HG03066 (cell line): ENCODE data around the gene MAP2K7.
"Not testable (repeated sequence)": the region's sequence is repeated elsewhere in the genome, so short reads cannot be mapped to it uniquely, and the experiment has no call there.

Source experiments
- ATAC-seq: cut with Tn5 transposase; IDR thresholded peaks from one replicate; pipeline ENCODE4 v1.9.1; 2021; ENCODE audit warnings: low read depth; ENCODE audit not compliant: unreplicated experiment

Gene MAP2K7

GRCh38 chr19:7918062-7918614, 14.5 kb downstream of the MAP2K7 start:
- not testable (repeated sequence) for ATAC-seq

- no peak for ATAC-seq
These were observed 15.1 kb downstream of the MAP2K7 start for GRCh38 chr19:7918615-7919421.

DNA sequence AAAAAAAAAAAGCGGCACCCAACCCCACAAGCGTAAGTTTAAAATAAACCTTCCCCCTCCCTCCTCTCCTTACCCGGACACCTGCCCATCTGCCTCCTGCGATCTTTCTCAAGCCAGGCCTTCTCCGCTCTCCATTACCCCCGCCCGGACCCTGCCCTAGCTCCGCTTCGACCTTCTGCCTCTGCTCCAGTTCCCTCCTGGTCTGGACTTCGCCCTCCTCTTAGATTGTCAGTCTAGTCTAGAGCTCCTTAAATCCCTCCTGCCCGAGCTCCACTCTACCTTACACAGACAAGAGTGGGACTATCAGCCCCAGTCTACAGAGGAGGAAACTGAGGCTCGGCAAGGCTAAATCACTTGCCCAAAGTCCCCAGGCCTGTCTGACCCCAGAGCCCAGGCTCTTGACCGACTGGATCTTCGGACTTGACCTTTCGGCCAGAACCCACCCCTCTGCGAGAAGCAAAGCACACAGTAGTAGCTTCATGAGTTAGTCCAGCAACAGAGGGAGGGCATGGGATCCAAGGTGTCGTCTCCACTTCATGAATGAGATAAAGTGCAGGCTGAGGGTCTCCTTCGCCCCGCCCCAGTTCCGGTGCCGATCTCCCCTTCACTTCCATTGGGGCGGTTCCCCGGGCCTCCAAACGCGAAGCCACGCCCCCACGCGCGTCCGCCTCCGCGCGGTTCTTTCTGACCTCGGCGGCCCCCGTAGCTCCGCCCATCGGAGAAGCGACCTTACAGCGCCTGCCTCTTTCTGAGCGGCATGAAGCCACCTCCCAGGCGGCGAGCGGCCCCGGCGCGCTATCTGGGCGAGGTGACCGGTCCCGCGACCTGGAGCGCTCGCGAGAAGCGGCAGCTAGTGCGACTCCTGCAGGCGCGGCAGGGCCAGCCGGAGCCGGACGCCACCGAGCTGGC, 16.2 kb downstream of the MAP2K7 start, which contains the start of gene SNAPC2:
TSS of gene SNAPC2 (plus strand) at position 729 of the 909 bp plus-strand sequence. CDS start at position 758, 29 bp downstream.
- peak; percentile 39 for ATAC-seq

- peak; percentile 35 for ATAC-seq
These were observed 17.0 kb downstream of the MAP2K7 start for GRCh38 chr19:7920519-7921301.

- no peak for ATAC-seq
These were observed 17.8 kb downstream of the MAP2K7 start for GRCh38 chr19:7921302-7921966.

- no peak for ATAC-seq
These were observed 18.5 kb downstream of the MAP2K7 start for GRCh38 chr19:7921967-7922835.

- ATAC-seq, result no peak
These were observed 19.1 kb downstream of the MAP2K7 start for GRCh38 chr19:7922836-7923195.

GRCh38 chr19:7923295-7924191, 19.9 kb downstream of the MAP2K7 start:
- no peak for ATAC-seq

GRCh38 chr19:7924241-7924640, 20.6 kb downstream of the MAP2K7 start:
- ATAC-seq, result no peak

- no peak for ATAC-seq
These were observed 21.0 kb downstream of the MAP2K7 start for GRCh38 chr19:7924651-7925170.

DNA sequence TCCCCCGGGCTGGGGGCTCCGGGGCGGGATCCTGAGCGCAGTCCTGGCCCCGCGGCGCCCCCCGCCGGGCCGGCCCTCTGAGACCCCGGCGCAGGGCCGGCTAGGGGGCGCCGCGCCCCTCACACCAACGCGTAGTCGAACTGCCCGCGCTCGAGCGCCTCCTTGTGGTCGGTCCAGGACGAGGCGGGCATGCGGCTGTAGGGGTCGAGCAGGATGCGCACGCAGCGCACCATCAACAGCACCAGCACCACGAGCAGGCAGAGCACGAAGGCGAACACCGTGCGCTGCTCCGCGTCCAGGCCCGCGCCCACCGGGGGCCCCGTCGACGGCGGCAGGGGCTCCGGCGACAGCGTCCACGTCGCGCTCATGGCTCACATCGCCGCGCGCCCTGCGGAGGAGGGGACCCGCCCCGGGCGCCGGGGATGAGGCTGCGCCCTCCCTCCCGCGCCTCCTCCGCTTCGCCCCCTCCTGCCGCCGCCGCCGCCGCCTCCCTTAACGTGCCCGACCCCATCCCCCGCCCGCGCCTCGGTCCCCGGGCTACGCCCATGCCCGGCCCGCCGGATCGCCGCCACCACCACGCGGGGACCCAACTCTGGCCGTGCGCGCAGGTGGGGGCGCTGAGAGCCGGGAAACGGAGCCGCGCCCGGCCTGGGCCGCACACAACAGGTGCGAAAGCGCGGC, 21.6 kb downstream of the MAP2K7 start:
- no peak for ATAC-seq

GRCh38 chr19:7926021-7926726, 22.5 kb downstream of the MAP2K7 start, which contains the start of gene CTXN1:
Gene CTXN1, minus strand, starts transcription at chr19:7926135. Its CDS starts 597 bp downstream, at chr19:7925538.
- ATAC-seq, result no peak

DNA sequence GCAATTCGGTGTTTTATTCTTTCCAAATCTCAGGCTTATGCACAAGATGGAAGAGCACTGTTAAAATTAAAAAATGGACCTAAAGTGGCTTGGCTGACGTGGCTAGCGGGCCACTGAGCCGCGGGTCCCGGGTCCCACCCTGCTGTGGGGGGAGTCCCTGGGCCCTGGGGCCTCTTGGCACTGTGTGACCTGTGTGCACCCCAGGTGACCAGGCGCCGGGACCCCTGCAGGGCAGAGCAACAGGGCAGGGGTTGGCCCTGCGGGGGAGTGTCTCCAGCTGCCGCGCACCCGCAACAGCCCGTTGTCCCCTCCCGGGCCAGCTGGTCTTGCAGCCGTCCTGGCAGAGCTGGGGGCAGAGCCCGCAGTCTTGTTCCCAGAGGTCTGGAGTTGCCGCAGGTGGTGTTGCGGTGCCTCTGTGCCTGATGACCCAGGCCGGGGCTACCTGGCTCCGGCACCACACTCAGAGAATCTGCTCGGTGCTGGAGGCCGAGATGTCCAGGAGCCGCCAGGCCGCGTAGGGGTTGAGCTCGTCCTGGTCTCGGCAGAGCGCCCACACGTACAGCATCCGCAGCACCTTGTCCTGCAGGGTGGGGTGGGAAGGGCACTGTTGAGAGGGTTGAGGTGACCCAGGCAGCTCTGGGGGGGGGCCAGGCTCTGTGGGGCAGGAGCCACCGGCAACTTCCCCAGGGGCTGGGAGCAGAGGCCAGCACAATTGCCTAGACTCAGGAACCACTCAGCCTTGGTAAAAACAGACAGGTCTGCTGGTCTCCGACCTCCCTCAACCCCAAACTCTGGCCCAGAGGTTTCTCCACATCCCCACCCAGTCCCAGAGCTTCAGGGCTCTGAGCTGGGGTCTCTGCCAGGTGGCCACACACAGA, 23.3 kb downstream of the MAP2K7 start:
- no peak for ATAC-seq

DNA sequence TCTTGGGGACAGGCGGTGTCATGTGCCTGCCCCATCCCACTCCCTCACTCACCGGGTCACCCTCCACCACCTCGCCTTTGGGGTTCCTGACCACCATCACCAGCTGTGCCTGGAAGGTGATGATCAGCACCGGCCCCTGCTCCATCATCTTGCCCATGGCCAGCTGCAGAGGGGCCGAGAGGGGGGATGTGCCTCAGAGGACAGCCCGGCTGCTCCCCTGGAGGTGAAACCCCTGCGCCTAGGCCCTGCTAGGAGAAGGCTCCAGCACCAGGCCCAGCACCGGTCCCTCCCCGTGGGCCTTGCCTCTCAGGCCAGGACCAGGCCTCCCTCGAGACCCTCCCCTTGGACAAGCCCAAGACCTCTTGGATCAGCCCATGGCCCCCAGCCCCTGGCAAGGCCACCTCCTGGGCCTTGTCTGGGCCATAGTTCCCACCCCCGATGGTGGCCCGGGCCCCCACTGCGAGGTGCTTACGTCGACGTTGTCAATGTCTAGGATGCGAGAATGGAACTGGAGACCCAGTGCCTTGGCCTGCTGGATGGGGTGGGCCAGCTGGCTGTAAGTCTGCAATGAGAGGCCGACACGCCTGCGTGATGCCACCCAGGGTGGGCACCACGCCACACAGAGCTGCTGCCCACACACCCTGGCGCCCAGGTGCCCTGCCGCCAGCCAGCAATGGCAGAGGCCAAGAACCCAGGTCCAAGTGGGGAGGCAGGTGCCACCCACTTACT, 24.1 kb downstream of the MAP2K7 start:
- no peak for ATAC-seq

GRCh38 chr19:7928334-7928706, 24.6 kb downstream of the MAP2K7 start:
- no peak for ATAC-seq
